Measurements from ENCODE around the gene PLEKHB2. TPM values are rescaled to one million over a fixed set of nuclear protein-coding genes. Genes with fewer than 3 reads are reported as not detected.

The PLEKHB2 gene
- total RNA-seq, 1 experiment from 2014 or later, result 57.6 TPM

DNA sequence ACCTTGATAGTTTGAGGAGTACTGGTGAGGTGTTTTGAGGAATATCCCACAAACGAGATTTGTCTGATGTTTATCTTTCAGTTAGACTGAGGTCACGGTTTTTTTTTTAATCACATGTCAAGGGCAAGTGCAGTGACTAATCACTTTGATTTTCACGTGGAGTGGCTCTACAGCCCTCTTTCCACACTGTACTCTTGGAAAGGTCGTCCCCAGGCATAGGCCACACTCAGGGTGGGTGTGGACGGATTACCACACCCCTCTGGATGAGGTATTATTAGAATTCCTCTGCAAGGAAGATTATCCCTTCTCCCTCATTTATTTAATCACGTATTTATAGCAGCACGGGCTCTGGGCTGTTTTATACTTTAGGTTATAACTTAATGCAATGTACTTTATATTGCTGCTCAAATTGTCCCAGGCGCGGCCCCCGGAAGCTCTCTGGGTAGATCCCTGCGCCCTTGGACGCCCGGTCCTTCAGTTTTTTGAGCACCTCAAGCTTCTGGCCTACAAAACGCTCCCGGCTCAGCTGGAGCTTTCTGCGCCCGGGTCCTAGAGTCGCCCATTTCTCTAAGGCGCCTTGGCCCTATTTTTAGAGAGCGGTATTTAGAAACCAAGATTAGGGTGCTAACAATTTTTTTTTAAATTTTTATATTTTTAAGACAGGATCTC is 515 bp upstream of the PLEKHB2 start:
- BruUV-seq (replicated peaks), result TSS peak; percentile 69
- CTCF ChIA-PET, result interaction anchor here (0.6 to 1.6 kb wide), 6 partner anchors 12 to 305 kb away, joined by 3 read pairs; partner anchors contain the start of gene FAM168B
- intact Hi-C loops (cut with micrococcal nuclease), result loop anchor here (1.0 kb wide), 1 partner anchor 11 kb away; the partner anchor contains the start of gene FAM168B

DNA sequence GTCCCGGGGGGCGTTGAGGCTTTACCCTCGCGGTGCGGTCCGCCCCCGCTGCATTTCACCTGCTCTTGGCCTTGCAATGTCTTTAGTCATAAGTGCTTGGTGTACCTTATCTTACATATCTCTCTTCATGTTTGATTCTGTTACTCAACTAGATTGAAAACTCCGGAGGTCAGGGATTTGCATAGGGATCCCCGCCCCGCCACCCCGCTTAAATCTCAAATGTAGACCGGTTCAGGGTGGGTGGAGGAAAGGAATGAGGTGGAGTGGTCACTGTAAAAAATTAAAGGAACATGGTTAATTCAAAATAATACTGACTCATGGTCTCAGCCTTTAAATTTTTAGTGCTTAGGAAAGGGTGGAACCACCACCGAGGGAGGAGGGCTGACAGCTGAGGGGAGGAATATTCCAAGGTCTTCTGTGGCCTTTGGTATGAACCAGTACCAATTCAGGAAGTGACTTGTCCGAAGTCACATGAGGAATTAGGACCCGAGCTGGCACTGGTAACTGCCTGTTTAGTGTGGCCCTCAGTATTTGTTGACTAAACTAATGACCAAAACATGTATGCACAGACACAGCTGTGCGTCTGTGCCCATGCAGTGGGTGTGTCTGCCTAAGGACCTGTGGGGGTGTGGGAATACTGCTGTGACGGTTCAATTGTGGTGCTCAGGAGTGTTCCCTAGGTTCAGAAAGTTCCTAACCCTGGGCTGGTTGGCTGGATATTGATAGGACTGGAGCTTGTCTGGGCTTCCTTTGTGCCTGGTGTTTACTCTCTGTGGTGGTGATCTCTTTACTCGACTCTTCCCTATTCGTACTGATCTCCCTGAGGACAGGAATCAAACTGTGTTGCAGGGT is 1.0 kb downstream of the PLEKHB2 start:
- Mint-ChIP-seq H3K9me3 (ENCODE audit: unreplicated experiment) (no peaks in the 10 kb centered on the region), H3K4me1 (ENCODE audit: insufficient read depth, unreplicated experiment) (peaks cover 15% of the 10 kb centered on the region), H3K4me3 (ENCODE audit: unreplicated experiment) (peak overlapping the region; percentile 87), H3K27ac (ENCODE audit: low read depth, unreplicated experiment) (peak overlapping the region; percentile 92), H3K27me3 (ENCODE audit: insufficient read depth, unreplicated experiment) (no peaks in the 10 kb centered on the region), H3K36me3 (ENCODE audit: insufficient read depth, unreplicated experiment) (peaks cover 46% of the 10 kb centered on the region)
- DNase-seq (ENCODE audit: unreplicated experiment), result peak; percentile 38
- intact Hi-C loops (cut with micrococcal nuclease), result loop anchor here (1.0 kb wide), 1 partner anchor 13 kb away; the partner anchor contains the start of gene FAM168B
- ChIA-PET POLR2A (interaction anchor here (0.7 to 1.8 kb wide), 8 partner anchors 11 to 763 kb away, joined by 3 to 30 read pairs (median 6); partner anchors contain the start of genes FAM168B and IMP4), CTCF (interaction anchor here (0.6 to 1.9 kb wide), 2 partner anchors 232 to 914 kb away, joined by 4 read pairs; no protein-coding TSS in a partner anchor)
- TF ChIP-seq, protein P1, sequence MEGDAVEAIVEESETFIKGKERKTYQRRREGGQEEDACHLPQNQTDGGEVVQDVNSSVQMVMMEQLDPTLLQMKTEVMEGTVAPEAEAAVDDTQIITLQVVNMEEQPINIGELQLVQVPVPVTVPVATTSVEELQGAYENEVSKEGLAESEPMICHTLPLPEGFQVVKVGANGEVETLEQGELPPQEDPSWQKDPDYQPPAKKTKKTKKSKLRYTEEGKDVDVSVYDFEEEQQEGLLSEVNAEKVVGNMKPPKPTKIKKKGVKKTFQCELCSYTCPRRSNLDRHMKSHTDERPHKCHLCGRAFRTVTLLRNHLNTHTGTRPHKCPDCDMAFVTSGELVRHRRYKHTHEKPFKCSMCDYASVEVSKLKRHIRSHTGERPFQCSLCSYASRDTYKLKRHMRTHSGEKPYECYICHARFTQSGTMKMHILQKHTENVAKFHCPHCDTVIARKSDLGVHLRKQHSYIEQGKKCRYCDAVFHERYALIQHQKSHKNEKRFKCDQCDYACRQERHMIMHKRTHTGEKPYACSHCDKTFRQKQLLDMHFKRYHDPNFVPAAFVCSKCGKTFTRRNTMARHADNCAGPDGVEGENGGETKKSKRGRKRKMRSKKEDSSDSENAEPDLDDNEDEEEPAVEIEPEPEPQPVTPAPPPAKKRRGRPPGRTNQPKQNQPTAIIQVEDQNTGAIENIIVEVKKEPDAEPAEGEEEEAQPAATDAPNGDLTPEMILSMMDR (IDR thresholded peaks at IDR 0.05; ENCODE audit: unreplicated experiment), result no peak
- TSS peak; percentile 39 for BruUV-seq (replicated peaks)

More for the DNA sequence above, 515 bp upstream of the PLEKHB2 start:
- Mint-ChIP-seq H3K4me3 (ENCODE audit: unreplicated experiment) (peak overlapping the region; percentile 87), H3K36me3 (ENCODE audit: insufficient read depth, unreplicated experiment) (peaks cover 31% of the 10 kb centered on the region), H3K27ac (ENCODE audit: low read depth, unreplicated experiment) (peak overlapping the region; percentile 92), H3K9me3 (ENCODE audit: unreplicated experiment) (no peaks in the 10 kb centered on the region), H3K4me1 (ENCODE audit: insufficient read depth, unreplicated experiment) (peaks cover 15% of the 10 kb centered on the region), H3K27me3 (ENCODE audit: insufficient read depth, unreplicated experiment) (no peaks in the 10 kb centered on the region)
- peak; percentile 77 for DNase-seq (ENCODE audit: unreplicated experiment)
- POLR2A ChIA-PET, result interaction anchor here (0.6 to 4.6 kb wide), 16 partner anchors 12 to 1312 kb away, joined by 3 to 138 read pairs (median 3); partner anchors contain the start of genes FAM168B, GPR39 and IMP4
- TF ChIP-seq, protein P1 (IDR thresholded peaks at IDR 0.05; ENCODE audit: unreplicated experiment), result peak; percentile 16

DNA sequence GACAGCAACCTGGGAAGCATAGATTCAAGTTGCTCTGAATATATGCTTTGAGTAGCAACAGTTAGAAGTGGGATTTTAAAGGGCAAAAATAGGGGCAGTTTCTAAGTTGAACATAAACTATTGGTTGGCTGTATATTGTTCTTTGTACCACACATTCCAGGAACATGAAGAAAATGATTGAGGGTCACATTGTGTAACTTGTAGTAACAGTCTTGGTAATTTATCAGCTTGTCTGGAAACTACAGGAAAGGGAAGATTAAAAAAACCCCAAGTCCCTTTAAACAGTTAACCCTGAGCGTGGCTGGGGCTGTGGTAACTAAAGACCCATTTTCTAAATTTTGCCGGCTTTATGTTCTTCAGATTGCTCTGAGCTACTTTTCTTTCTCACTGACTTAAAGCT is 7.4 kb downstream of the PLEKHB2 start:
- H3K4me3 Mint-ChIP-seq (ENCODE audit: unreplicated experiment), result no peak overlapping the region
- BruUV-seq (replicated peaks), result no TSS peak
- peaks cover 11% of the 10 kb centered on the region for H3K4me1 Mint-ChIP-seq (ENCODE audit: insufficient read depth, unreplicated experiment)
- no peaks in the 10 kb centered on the region for H3K9me3 Mint-ChIP-seq (ENCODE audit: unreplicated experiment)
- H3K36me3 Mint-ChIP-seq (ENCODE audit: insufficient read depth, unreplicated experiment), result peaks cover 52% of the 10 kb centered on the region
- intact Hi-C loops (cut with micrococcal nuclease), result no loop called here
- ChIA-PET POLR2A (interaction anchor here (1.9 kb wide), 1 partner anchor 20 kb away, joined by 6 read pairs; the partner anchor contains the start of gene FAM168B), CTCF (no interaction called here)
- H3K27ac Mint-ChIP-seq (ENCODE audit: low read depth, unreplicated experiment), result peak overlapping the region; percentile 28
- no peaks in the 10 kb centered on the region for H3K27me3 Mint-ChIP-seq (ENCODE audit: insufficient read depth, unreplicated experiment)
- no peak for DNase-seq (ENCODE audit: unreplicated experiment)
- TF ChIP-seq, protein P1 (IDR thresholded peaks at IDR 0.05; ENCODE audit: unreplicated experiment), result no peak

All from MCF 10A (cell line).